Iris pigment epithelial cell (primary cell): ENCODE measurements around the gene ARHGEF11.

ENCODE experiments used
- DNase-seq: peaks from one replicate; pipeline ENCODE4 v3.0.0-alpha.2; 2011; ENCODE audit warnings: low read depth

The ARHGEF11 gene

GRCh38 chr1:156910309-156910782, 135.2 kb downstream of the ARHGEF11 start:
- DNase-seq, result no peak

GRCh38 chr1:156909671-156910070, 135.9 kb downstream of the ARHGEF11 start:
- DNase-seq, result no peak

- DNase-seq, result no peak
Measured at GRCh38 chr1:156908955-156909354, 136.6 kb downstream of the ARHGEF11 start.

- no peak for DNase-seq
Measured at GRCh38 chr1:156908541-156908940, 137.0 kb downstream of the ARHGEF11 start.

GRCh38 chr1:156906206-156906906, 139.2 kb downstream of the ARHGEF11 start:
- DNase-seq, result no peak

GRCh38 chr1:156905651-156906050, 139.9 kb downstream of the ARHGEF11 start:
- no peak for DNase-seq

- no peak for DNase-seq
Measured at GRCh38 chr1:156905176-156905575, 140.4 kb downstream of the ARHGEF11 start.

- no peak for DNase-seq
Measured at GRCh38 chr1:156904187-156904959, 141.2 kb downstream of the ARHGEF11 start.

- DNase-seq, result no peak
Measured at GRCh38 chr1:156903328-156904091, 142.0 kb downstream of the ARHGEF11 start.

- no peak for DNase-seq
Measured at GRCh38 chr1:156901966-156902915, 143.3 kb downstream of the ARHGEF11 start.

- DNase-seq, result no peak
Measured at GRCh38 chr1:156901590-156901900, 144.0 kb downstream of the ARHGEF11 start.

GRCh38 chr1:156900896-156901589, 144.5 kb downstream of the ARHGEF11 start:
- DNase-seq, result no peak

- DNase-seq, result peak; percentile 94
Measured at GRCh38 chr1:156899956-156900718, 145.4 kb downstream of the ARHGEF11 start.

- DNase-seq, result no peak
Measured at GRCh38 chr1:156898971-156899664, 146.4 kb downstream of the ARHGEF11 start.

- DNase-seq, result peak; percentile 77
Measured at GRCh38 chr1:156898161-156898566, 147.4 kb downstream of the ARHGEF11 start.

- peak; percentile 73 for DNase-seq
Measured at GRCh38 chr1:156897078-156897825, 148.3 kb downstream of the ARHGEF11 start.

GRCh38 chr1:156896490-156897033, 149.0 kb downstream of the ARHGEF11 start:
- peak; percentile 87 for DNase-seq

- no peak for DNase-seq
Measured at GRCh38 chr1:156895927-156896326, 149.6 kb downstream of the ARHGEF11 start.

GRCh38 chr1:156895455-156895812, 150.1 kb downstream of the ARHGEF11 start:
- peak; percentile 56 for DNase-seq
